ENCODE data around the gene KLKB1.

Gene KLKB1

GRCh38 chr4:186300659-186301390, 73.5 kb downstream of the KLKB1 start:
- H3K9me3 Mint-ChIP-seq: no peaks in the 10 kb centered on the region
- no peaks in the 10 kb centered on the region for H3K36me3 Mint-ChIP-seq (ENCODE audit: low read depth)
- no peaks in the 10 kb centered on the region for H3K4me1 Mint-ChIP-seq
- H3K27me3 Mint-ChIP-seq: peaks cover 18% of the 10 kb centered on the region
- H3K27ac Mint-ChIP-seq: no peak overlapping the region
- ATAC-seq (no peak), DNase-seq (no peak)
- no peak overlapping the region for H3K4me3 Mint-ChIP-seq

DNA sequence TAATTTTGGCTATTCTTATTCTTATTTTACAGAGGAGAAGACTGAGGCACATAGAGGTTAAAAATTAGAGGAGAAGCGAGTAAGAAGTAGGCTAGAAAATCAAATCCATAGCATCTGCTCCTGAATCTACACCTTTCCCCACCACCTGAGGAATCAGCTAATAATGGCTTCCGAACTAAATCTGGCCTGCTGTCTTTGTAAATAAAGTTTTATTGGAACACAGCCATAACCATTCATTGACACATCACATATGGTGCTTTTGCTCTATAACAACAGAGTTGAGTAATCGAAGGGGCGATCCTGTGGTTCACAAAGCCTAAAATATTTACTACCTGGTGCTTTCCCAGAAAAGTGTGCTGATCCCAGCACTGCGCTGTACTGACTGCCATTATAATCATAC, 76.9 kb downstream of the KLKB1 start:
- Mint-ChIP-seq H3K27ac (no peak overlapping the region), H3K27me3 (peaks cover 10% of the 10 kb centered on the region), H3K4me3 (no peak overlapping the region), H3K9me3 (no peaks in the 10 kb centered on the region), H3K36me3 (ENCODE audit: low read depth) (no peaks in the 10 kb centered on the region), H3K4me1 (no peaks in the 10 kb centered on the region)
- no peak for ATAC-seq
- no peak for DNase-seq

- Mint-ChIP-seq H3K4me1 (no peaks in the 10 kb centered on the region), H3K27me3 (peaks cover 7% of the 10 kb centered on the region), H3K9me3 (no peaks in the 10 kb centered on the region), H3K4me3 (no peak overlapping the region), H3K36me3 (ENCODE audit: low read depth) (no peaks in the 10 kb centered on the region), H3K27ac (no peak overlapping the region)
- DNase-seq: no peak
- no peak for ATAC-seq
Observed at GRCh38 chr4:186304866-186305505, 77.7 kb downstream of the KLKB1 start.

- ATAC-seq (no peak), DNase-seq (no peak)
- Mint-ChIP-seq H3K4me1 (no peaks in the 10 kb centered on the region), H3K9me3 (no peaks in the 10 kb centered on the region), H3K27ac (no peak overlapping the region), H3K4me3 (no peak overlapping the region), H3K36me3 (ENCODE audit: low read depth) (no peaks in the 10 kb centered on the region), H3K27me3 (peaks cover 7% of the 10 kb centered on the region)
Observed at GRCh38 chr4:186307497-186307896, 80.2 kb downstream of the KLKB1 start.

DNA sequence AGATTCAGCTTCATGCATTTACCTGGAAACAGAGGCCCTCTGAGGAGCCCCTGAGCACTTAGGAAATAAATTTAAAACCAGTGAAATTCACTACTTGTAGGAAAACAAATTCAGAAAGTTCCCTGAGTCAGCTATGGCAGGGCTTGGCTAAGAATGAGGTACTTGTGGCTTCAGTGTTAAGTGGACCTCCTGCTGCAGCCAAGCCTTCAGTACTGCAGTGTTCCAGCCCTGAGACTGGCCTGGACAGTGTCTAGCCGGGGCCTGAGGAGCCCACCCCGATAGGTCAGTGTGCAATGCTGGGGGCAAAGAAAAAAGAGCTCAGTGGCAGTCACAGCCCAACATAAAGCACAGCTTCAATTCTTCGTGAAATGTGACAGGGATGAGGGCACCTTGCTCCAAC, 80.6 kb downstream of the KLKB1 start:
- Mint-ChIP-seq H3K4me3 (no peak overlapping the region), H3K27me3 (peaks cover 7% of the 10 kb centered on the region), H3K9me3 (no peaks in the 10 kb centered on the region), H3K36me3 (ENCODE audit: low read depth) (no peaks in the 10 kb centered on the region), H3K4me1 (no peaks in the 10 kb centered on the region), H3K27ac (no peak overlapping the region)
- no peak for DNase-seq
- no peak for ATAC-seq
